Measurements from ENCODE around the gene AHCYL2.

- TF ChIP-seq CTCF (IDR thresholded peaks at IDR 0.05): no peak
- TF ChIP-seq EZH2 (IDR thresholded peaks at IDR 0.05; ENCODE audit: borderline replicate concordance, insufficient read depth, low read depth, low read length, poor library complexity, severe bottlenecking): no peak
These were observed 197.0 kb downstream of the AHCYL2 start for GRCh38 chr7:129421717-129422250.

Measured in B cell (primary cell).